HEK293 (cell line): Measurements from ENCODE around the gene SYNGR1.

Source experiments
- ZBTB7A ChIP-seq: fragments of 450-650 bp; formaldehyde crosslinking; IDR thresholded peaks from 2 replicates; pipeline ENCODE4 v1.5.1; 2016; ENCODE audit warnings: low read depth, missing biosample characterization, missing genetic modification characterization
- ZNF10 ChIP-seq: fragments of 450-650 bp; formaldehyde crosslinking; IDR thresholded peaks from 2 replicates; pipeline ENCODE4 v1.5.1; 2017; ENCODE audit warnings: missing biosample characterization, missing genetic modification characterization
- TF ChIP-seq, protein P1 (sequence below): fragments of 450-650 bp; formaldehyde crosslinking; IDR thresholded peaks from 2 replicates; pipeline ENCODE4 v1.5.1; 2016; ENCODE audit warnings: missing biosample characterization, missing genetic modification characterization
- TF ChIP-seq, protein P2 (sequence below): fragments of 450-650 bp; formaldehyde crosslinking; IDR thresholded peaks from 2 replicates; pipeline ENCODE4 v1.5.1; 2016; ENCODE audit warnings: missing biosample characterization, missing genetic modification characterization

- TF ChIP-seq ZBTB7A (no peak), ZNF10 (tag by site-specific recombination) (no peak)
- TF ChIP-seq, protein P1, sequence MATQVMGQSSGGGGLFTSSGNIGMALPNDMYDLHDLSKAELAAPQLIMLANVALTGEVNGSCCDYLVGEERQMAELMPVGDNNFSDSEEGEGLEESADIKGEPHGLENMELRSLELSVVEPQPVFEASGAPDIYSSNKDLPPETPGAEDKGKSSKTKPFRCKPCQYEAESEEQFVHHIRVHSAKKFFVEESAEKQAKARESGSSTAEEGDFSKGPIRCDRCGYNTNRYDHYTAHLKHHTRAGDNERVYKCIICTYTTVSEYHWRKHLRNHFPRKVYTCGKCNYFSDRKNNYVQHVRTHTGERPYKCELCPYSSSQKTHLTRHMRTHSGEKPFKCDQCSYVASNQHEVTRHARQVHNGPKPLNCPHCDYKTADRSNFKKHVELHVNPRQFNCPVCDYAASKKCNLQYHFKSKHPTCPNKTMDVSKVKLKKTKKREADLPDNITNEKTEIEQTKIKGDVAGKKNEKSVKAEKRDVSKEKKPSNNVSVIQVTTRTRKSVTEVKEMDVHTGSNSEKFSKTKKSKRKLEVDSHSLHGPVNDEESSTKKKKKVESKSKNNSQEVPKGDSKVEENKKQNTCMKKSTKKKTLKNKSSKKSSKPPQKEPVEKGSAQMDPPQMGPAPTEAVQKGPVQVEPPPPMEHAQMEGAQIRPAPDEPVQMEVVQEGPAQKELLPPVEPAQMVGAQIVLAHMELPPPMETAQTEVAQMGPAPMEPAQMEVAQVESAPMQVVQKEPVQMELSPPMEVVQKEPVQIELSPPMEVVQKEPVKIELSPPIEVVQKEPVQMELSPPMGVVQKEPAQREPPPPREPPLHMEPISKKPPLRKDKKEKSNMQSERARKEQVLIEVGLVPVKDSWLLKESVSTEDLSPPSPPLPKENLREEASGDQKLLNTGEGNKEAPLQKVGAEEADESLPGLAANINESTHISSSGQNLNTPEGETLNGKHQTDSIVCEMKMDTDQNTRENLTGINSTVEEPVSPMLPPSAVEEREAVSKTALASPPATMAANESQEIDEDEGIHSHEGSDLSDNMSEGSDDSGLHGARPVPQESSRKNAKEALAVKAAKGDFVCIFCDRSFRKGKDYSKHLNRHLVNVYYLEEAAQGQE (tag by site-specific recombination) = no peak
- TF ChIP-seq, protein P2, sequence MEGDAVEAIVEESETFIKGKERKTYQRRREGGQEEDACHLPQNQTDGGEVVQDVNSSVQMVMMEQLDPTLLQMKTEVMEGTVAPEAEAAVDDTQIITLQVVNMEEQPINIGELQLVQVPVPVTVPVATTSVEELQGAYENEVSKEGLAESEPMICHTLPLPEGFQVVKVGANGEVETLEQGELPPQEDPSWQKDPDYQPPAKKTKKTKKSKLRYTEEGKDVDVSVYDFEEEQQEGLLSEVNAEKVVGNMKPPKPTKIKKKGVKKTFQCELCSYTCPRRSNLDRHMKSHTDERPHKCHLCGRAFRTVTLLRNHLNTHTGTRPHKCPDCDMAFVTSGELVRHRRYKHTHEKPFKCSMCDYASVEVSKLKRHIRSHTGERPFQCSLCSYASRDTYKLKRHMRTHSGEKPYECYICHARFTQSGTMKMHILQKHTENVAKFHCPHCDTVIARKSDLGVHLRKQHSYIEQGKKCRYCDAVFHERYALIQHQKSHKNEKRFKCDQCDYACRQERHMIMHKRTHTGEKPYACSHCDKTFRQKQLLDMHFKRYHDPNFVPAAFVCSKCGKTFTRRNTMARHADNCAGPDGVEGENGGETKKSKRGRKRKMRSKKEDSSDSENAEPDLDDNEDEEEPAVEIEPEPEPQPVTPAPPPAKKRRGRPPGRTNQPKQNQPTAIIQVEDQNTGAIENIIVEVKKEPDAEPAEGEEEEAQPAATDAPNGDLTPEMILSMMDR (tag by site-specific recombination) = no peak
These were observed 79.4 kb downstream of the SYNGR1 start for GRCh38 chr22:39429186-39429585.
